Loucy (cell line): ENCODE data around the gene SHISA3.

Experiments
- H2AFZ ChIP-seq: fragments of 200-600 bp; sonication (generic); 2 replicates; pipeline ENCODE4 v1.6.0; 2016; ENCODE audit warnings: antibody characterized with exemption, mild to moderate bottlenecking, low read length, moderate library complexity
- H3F3A ChIP-seq: fragments of 200-600 bp; 2 replicates; pipeline ENCODE4 v1.6.0; 2016; ENCODE audit warnings: antibody characterized with exemption, low read depth, mild to moderate bottlenecking
- H3K27me3 ChIP-seq: fragments of 200-600 bp; sonication (generic); 2 replicates; pipeline ENCODE4 v1.6.1; 2014; ENCODE audit warnings: low read length, mild to moderate bottlenecking; ENCODE audit not compliant: insufficient read depth, poor library complexity, severe bottlenecking
- H3K36me3 ChIP-seq: fragments of 200-600 bp; sonication (generic); 2 replicates; pipeline ENCODE4 v1.6.1; 2016; ENCODE audit warnings: low read length; ENCODE audit not compliant: insufficient read depth
- H3K4me1 ChIP-seq: fragments of 200-600 bp; sonication (generic); 2 replicates; pipeline ENCODE4 v1.5.1; 2014; ENCODE audit warnings: low read length, mild to moderate bottlenecking; ENCODE audit not compliant: insufficient read depth, poor library complexity, severe bottlenecking
- H3K4me2 ChIP-seq: fragments of 200-600 bp; sonication (generic); 2 replicates; pipeline ENCODE4 v1.6.0; 2014; ENCODE audit warnings: antibody characterized with exemption, low read length, low read depth, mild to moderate bottlenecking; ENCODE audit not compliant: poor library complexity, severe bottlenecking
- H3K4me3 ChIP-seq: fragments of 200-600 bp; sonication (generic); 2 replicates; pipeline ENCODE4 v1.5.1; 2014; ENCODE audit warnings: low read length, mild to moderate bottlenecking, mixed read lengths; ENCODE audit not compliant: poor library complexity, severe bottlenecking
- H3K79me2 ChIP-seq: fragments of 200-600 bp; sonication (generic); 2 replicates; pipeline ENCODE4 v1.6.1; 2014; ENCODE audit warnings: low read length; ENCODE audit not compliant: insufficient read depth
- H3K9ac ChIP-seq: fragments of 200-600 bp; sonication (generic); 2 replicates; pipeline ENCODE4 v1.6.0; 2014; ENCODE audit warnings: mild to moderate bottlenecking, low read depth, low read length, moderate library complexity; ENCODE audit not compliant: poor library complexity, severe bottlenecking
- H3K9me2 ChIP-seq: fragments of 200-600 bp; sonication (generic); replicated peaks from 2 replicates; pipeline ENCODE4 v1.6.1; 2016; ENCODE audit warnings: low read depth, low read length, mixed read lengths
- H3K9me3 ChIP-seq: fragments of 200-600 bp; sonication (generic); 2 replicates; pipeline ENCODE4 v1.6.1; 2014; ENCODE audit warnings: mild to moderate bottlenecking, antibody characterized with exemption, low read length, low read depth; ENCODE audit not compliant: insufficient read depth
- H4K20me1 ChIP-seq: fragments of 200-600 bp; sonication (generic); 2 replicates; pipeline ENCODE4 v1.6.0; 2014; ENCODE audit warnings: antibody characterized with exemption, low read length, mild to moderate bottlenecking; ENCODE audit not compliant: insufficient read depth, poor library complexity, severe bottlenecking
- CTCF ChIP-seq: fragments of 200-600 bp; sonication (generic); conservative IDR thresholded peaks from 2 replicates; pipeline ENCODE4 v1.5.1; 2014; ENCODE audit warnings: mild to moderate bottlenecking, antibody characterized with exemption, low read length
- EZH2phosphoT487 ChIP-seq: fragments of 200-600 bp; IDR thresholded peaks from 2 replicates; pipeline ENCODE4 v1.6.1; 2018; ENCODE audit warnings: antibody characterized with exemption, mild to moderate bottlenecking, moderate library complexity, borderline replicate concordance

SHISA3 gene

GRCh38 chr4:42420140-42420539 is 22.9 kb downstream of the SHISA3 start:
- Histone ChIP-seq H3K27me3 (no peaks in the 10 kb centered on the region), H3K9me2 (no peaks in the 10 kb centered on the region), H3K4me1 (no peaks in the 10 kb centered on the region), H3F3A (no peaks in the 10 kb centered on the region), H3K4me3 (no peak overlapping the region), H3K79me2 (no peaks in the 10 kb centered on the region), H2AFZ (no peak overlapping the region), H3K4me2 (no peak overlapping the region), H3K36me3 (peaks cover 12% of the 10 kb centered on the region; the same call in 1 of the 2 replicates), H3K9ac (no peak overlapping the region), H4K20me1 (no peaks in the 10 kb centered on the region), H3K9me3 (no peaks in the 10 kb centered on the region)
- no peak for TF ChIP-seq CTCF
- TF ChIP-seq EZH2phosphoT487: no peak

GRCh38 chr4:42425146-42426065 is 28.1 kb downstream of the SHISA3 start:
- Histone ChIP-seq H3K4me2 (no peak overlapping the region), H3K9ac (no peak overlapping the region), H3K4me1 (no peaks in the 10 kb centered on the region), H3K9me3 (no peaks in the 10 kb centered on the region), H3K27me3 (no peaks in the 10 kb centered on the region), H3K9me2 (no peaks in the 10 kb centered on the region), H3K4me3 (no peak overlapping the region), H2AFZ (no peak overlapping the region), H4K20me1 (no peaks in the 10 kb centered on the region), H3K79me2 (no peaks in the 10 kb centered on the region), H3K36me3 (peaks cover 12% of the 10 kb centered on the region; the same call in 1 of the 2 replicates), H3F3A (no peaks in the 10 kb centered on the region)
- TF ChIP-seq EZH2phosphoT487 (no peak), CTCF (no peak)

- no peaks in the 10 kb centered on the region for H3K36me3 ChIP-seq
- no peaks in the 10 kb centered on the region for H3K9me2 ChIP-seq
- H3K4me3 ChIP-seq: no peak overlapping the region
- TF ChIP-seq EZH2phosphoT487 (no peak), CTCF (no peak)
- H4K20me1 ChIP-seq: no peaks in the 10 kb centered on the region
- H3K9me3 ChIP-seq: no peaks in the 10 kb centered on the region
- no peak overlapping the region for H3K9ac ChIP-seq
- no peaks in the 10 kb centered on the region for H3F3A ChIP-seq
- H3K4me1 ChIP-seq: no peaks in the 10 kb centered on the region
- no peak overlapping the region for H2AFZ ChIP-seq
- H3K4me2 ChIP-seq: no peak overlapping the region
- no peaks in the 10 kb centered on the region for H3K79me2 ChIP-seq
- H3K27me3 ChIP-seq: no peaks in the 10 kb centered on the region
Observed at GRCh38 chr4:42428036-42428435, 30.7 kb downstream of the SHISA3 start.
